Right cardiac atrium (tissue), 5 donors: Measurements from ENCODE around the gene RPN1. TPM values are rescaled to one million over a fixed set of nuclear protein-coding genes. Genes with fewer than 3 reads are reported as not detected.
A peak's percentile ranks its signal among the peaks of the same experiment; 100 is the strongest.

Source experiments
- ATAC-seq, 2 donors: fragments of 200-7000 bp; cut with Tn5 transposase; one replicate each; pipeline versions ENCODE4 v1.8.0 to v1.9.1; 2020; ENCODE audit warnings: moderate library complexity in 2 of 2, mild to moderate bottlenecking in 1 of 2
- DNase-seq, 3 donors: peaks; one replicate each; pipeline ENCODE4 v3.0.0-alpha.2; 2020
- H3K27ac ChIP-seq: one replicate; pipeline ENCODE4 v1.5.1; 2013; ENCODE audit warnings: mild to moderate bottlenecking, low read length, control low read depth, moderate library complexity
- H3K27me3 ChIP-seq: one replicate; pipeline ENCODE4 v1.6.1; 2013; ENCODE audit not compliant: control insufficient read depth, insufficient read depth
- H3K4me1 ChIP-seq: one replicate; pipeline ENCODE4 v1.6.1; 2013; ENCODE audit warnings: low read length; ENCODE audit not compliant: control insufficient read depth, insufficient read depth
- H3K4me3 ChIP-seq: one replicate; pipeline ENCODE4 v1.5.1; 2013; ENCODE audit warnings: low read length, control low read depth
- H3K9me3 ChIP-seq: one replicate; pipeline ENCODE4 v1.6.1; 2013; ENCODE audit warnings: low read length; ENCODE audit not compliant: control insufficient read depth
- WGBS: extraction: QIAGEN DNeasy Blood & Tissue Kit; methylation state at CpG from one replicate; pipeline ENCODE4 v1.1.7; 2013; 5-methylcytosine and 5-hydroxymethylcytosine counted together
- intact Hi-C, 4 donors: fragments of 100-400 bp; cut with DNase I; formaldehyde crosslinking; loops; one replicate each; pipeline versions ENCODE4 v1.11.0 to v1.14.0; 2022 to 2023
- polyA plus RNA-seq: library from polyadenylated mRNA; stranded (reverse); fragments of 200-250 nt; gene quantifications from one replicate; pipeline ENCODE4 v1.2.3, GENCODE V29; 2013
- total RNA-seq, 4 donors: library from RNA; stranded (reverse); fragmentation: NEBNext Ultra II Directional; extraction: Animal tissue kit (Norgen Biotek cat#: 25700); gene quantifications; one replicate each; pipeline ENCODE4 v1.2.1, GENCODE V29; 2021
- donor health status: healthy with polysubstance abuse.
- donor health status: DM: no; HTN: yes; CAD: no.
- donor health status: DM: no; HTN: no; CAD: no.
- donor health status: DM: no; HTN: yes; CAD: no; lungs with severe emphysema.
- donor health status: DM: yes; HTN: yes; CAD: no.

The RPN1 gene
- total and polyA plus RNA-seq, 5 donors: 85.1 to 164 (median 107) TPM

DNA sequence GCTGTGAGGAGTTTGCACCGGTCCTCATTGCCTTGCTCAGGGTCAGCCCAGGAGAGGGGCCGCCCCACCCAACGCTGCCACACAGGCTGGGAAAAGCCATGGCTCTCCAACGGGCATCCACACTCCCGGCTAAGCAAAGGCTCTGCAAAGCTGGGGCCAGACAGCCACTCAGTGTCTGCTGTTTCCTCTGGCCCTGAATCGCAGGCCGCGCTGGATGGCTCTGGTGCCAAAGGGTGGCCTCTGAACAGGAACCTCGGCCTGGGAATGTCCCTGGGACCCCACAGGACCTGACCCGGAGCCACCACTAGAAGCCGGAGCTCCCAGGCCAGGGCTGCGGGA lies 42.9 kb downstream of the RPN1 start:
- peak overlapping the region; percentile 1 for H3K27ac ChIP-seq
- intact Hi-C loops: loop anchor here in 2 of 4 donors (5.0 to 10.0 kb wide), 3 partner anchors 180 to 435 kb away; no protein-coding TSS in a partner anchor
- DNase-seq (peak in 2 of 3 donors; percentile 33 to 77), ATAC-seq (peak; percentile 44 to 45)
- no peaks in the 10 kb centered on the region for H3K4me1 ChIP-seq
- 40% methylated on average over 12 of the region's 12 CpGs for WGBS
- no peaks in the 10 kb centered on the region for H3K27me3 ChIP-seq
- H3K9me3 ChIP-seq: no peaks in the 10 kb centered on the region
- H3K4me3 ChIP-seq: peak overlapping the region; percentile 27

DNA sequence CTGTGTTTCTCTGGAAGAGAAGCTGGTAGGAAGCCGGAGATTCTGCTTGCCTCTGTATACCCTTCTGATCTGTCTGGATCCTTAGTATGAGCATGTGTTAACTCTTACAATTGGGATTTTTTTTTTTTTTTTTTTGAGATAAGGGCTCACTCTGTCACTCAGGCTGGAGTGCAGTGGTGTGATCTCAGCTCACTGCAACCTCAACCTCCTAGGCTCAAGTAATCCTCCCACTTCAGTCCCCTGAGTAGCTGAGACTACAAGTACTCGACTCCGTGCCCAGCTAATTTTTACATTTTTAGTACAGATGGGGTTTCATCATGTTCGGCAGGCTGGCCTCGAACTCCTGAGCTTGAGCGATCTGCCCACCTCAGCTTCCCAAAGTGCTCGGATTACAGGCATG lies 44.5 kb downstream of the RPN1 start:
- Histone ChIP-seq H3K4me1 (no peaks in the 10 kb centered on the region), H3K27ac (no peak overlapping the region), H3K27me3 (no peaks in the 10 kb centered on the region), H3K9me3 (no peaks in the 10 kb centered on the region), H3K4me3 (no peak overlapping the region)
- DNase-seq (no peak), ATAC-seq (no peak)
- 89% methylated on average over 7 of the region's 7 CpGs for WGBS
- intact Hi-C loops: loop anchor here in 2 of 4 donors (5.0 to 10.0 kb wide), 3 partner anchors 179 to 434 kb away; no protein-coding TSS in a partner anchor

DNA sequence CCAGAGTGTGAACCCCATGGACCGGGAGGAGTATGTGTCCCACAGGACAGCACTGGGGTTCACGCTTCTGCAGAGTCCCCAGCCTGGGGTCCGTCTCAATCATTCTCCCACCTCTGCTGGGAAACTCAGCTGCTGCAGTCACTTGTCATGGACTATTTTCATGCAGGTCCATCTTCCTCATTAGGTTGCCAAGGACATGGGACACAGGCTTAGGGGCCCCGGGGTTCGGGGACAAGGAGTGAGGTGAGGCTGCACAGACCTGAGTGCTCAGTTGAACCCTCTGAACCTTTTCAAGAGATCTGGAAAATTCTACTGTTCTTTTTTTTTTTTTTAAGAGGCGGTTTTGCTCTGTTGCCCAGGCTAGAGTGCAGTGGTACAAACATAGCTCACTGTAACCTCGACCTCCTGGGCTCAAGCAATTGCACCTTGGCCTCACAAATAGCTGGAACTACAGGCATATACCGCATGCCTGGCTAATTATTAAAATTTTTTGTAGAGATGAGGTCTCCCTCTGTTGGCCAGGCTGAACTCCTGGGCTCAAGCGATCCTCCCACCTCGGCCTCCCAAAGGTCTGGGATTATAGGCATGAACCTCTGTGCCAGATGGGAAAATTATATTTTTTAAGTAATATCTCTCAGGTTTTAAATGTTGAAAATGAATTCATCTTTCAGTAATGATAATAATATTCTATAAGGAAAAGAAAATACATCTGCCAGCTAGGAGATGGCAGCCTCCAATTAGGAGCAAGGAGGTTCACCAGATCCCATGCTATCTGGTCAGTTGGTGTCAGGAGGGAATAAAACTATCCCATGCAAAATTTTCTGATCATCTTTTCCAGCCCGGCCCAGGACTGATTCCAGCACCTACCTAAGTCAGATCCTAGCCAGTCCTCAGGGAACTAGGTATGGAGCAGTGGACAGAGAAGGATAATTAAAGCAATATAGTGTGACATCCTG lies 45.2 kb downstream of the RPN1 start:
- no peak overlapping the region for H3K27ac ChIP-seq
- intact Hi-C loops: loop anchor here in 2 of 4 donors (5.0 to 10.0 kb wide), 3 partner anchors 178 to 433 kb away; no protein-coding TSS in a partner anchor

DNA sequence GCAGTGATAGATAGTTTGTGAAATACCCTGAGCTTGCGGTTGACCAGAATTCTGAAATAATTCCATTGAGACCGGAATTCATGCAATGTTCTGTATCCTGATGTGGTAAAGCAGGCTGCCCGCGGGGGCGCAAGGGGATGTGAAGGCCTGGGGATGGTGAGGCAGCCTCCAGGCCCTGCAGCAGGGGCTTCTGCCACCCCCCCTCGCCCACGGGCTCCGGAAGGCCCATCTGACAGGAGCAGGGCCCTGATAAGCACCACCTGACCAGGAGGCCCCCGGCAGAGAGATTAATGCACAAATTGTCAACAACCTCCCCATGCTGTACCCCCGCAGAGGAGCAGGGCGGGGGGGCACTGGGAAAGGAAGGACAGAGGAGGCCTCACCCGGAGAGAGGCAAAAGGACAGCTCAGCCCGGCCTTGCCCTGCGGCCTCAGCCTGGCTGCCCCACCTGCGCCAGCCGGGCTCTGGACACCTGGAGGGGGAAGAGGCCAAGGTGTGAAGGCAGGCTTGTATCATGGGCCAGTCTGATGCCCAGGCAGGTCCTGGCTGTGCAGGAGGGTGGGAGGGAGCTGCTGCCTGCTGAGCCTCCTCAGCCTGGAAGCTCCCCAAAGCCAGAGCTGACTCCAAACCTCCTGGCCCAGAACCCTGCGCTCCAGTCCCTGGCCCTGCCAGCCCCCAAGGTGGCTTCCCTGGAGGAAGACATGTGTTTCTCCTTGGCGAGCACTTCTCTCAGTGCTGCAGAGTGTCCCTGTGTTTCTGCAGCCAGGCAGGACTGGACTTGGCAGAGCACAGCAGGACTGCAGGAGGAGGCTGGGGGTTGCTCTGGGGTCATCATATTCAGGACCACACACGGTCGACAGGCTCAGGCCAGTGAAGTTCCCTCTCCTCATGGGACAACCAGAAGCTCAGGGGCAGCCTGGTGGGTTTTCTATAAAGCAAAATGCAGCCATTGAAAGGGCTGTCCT lies 46.5 kb downstream of the RPN1 start:
- no peaks in the 10 kb centered on the region for H3K27me3 ChIP-seq
- no peaks in the 10 kb centered on the region for H3K4me1 ChIP-seq
- no peak for DNase-seq
- no peak overlapping the region for H3K27ac ChIP-seq
- intact Hi-C loops: loop anchor here in 1 of 4 donors (10.0 kb wide), 1 partner anchor 179 kb away; no protein-coding TSS in a partner anchor
- no peaks in the 10 kb centered on the region for H3K9me3 ChIP-seq
- ATAC-seq: no peak
- 75% methylated on average over 20 of the region's 20 CpGs for WGBS
- H3K4me3 ChIP-seq: no peak overlapping the region

More for the DNA sequence above, 45.2 kb downstream of the RPN1 start:
- Histone ChIP-seq H3K4me3 (no peak overlapping the region), H3K9me3 (no peaks in the 10 kb centered on the region), H3K27me3 (no peaks in the 10 kb centered on the region), H3K4me1 (no peaks in the 10 kb centered on the region)
- WGBS: 82% methylated on average over 11 of the region's 11 CpGs
- DNase-seq: no peak
- ATAC-seq: no peak

DNA sequence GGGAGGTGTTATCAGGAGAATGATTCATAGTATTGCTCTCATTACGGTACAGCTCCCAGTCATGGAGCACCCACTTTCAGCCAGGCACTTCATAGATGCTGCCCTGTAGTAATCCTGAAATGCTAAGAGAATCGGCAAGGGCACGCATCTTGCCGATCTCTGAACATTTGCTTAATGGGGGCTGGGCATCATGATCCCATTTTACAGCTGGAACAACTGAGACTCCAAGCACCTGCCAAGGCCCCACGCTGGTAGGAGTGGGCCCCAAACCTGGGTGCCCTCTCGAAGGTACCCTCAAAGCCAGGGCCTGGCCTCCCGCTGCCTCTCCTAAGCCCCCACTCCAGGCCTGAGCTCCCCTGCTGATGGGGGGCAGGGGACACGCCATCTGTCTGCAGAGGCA lies 47.3 kb downstream of the RPN1 start:
- ATAC-seq (no peak), DNase-seq (no peak)
- Histone ChIP-seq H3K9me3 (no peaks in the 10 kb centered on the region), H3K4me3 (no peak overlapping the region), H3K27ac (no peak overlapping the region), H3K4me1 (no peaks in the 10 kb centered on the region), H3K27me3 (no peaks in the 10 kb centered on the region)
- intact Hi-C loops: loop anchor here in 1 of 4 donors (10.0 kb wide), 1 partner anchor 179 kb away; no protein-coding TSS in a partner anchor
- 94% methylated on average over 8 of the region's 8 CpGs for WGBS

DNA sequence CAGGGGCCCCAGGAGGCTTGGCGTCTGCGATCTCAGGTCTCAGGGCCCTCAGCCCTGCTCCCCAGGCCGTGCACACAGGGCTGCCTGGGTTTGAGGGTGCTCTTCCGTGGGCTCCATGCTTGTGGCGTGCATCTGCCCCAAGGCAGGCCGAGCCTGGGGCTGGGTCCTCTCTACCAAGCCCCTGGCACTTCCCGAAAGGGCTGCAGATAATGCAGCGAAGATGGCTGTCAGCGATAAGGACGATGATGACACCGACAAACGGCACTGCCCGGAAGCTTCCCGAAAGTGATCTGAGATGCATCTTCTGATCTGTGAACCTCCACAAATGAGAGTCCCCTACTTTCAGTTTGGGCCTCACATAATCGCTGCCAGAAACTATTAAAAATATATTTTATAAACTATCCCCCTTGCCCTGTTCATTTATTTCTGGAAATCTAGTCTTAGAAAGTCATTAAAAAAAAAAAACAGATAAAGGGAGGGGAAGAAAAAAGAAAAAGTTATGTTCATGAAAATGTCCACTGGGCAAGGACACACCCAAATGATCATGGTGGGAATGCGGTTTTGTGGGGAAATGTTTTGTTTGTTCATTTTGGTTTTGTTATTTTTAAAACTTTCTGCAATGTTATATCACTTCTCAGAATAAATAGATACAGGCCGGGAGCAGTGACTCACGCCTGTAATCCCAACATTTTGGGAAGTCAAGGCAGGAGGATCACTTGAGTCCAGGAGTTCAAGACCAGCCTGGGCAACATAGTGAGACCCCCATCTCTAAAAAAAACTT lies 51.5 kb downstream of the RPN1 start:
- Histone ChIP-seq H3K27me3 (no peaks in the 10 kb centered on the region), H3K9me3 (no peaks in the 10 kb centered on the region), H3K27ac (no peak overlapping the region), H3K4me1 (no peaks in the 10 kb centered on the region), H3K4me3 (no peak overlapping the region)
- intact Hi-C loops: no loop called here
- no peak for DNase-seq
- no peak for ATAC-seq
- 81% methylated on average over 18 of the region's 18 CpGs for WGBS

DNA sequence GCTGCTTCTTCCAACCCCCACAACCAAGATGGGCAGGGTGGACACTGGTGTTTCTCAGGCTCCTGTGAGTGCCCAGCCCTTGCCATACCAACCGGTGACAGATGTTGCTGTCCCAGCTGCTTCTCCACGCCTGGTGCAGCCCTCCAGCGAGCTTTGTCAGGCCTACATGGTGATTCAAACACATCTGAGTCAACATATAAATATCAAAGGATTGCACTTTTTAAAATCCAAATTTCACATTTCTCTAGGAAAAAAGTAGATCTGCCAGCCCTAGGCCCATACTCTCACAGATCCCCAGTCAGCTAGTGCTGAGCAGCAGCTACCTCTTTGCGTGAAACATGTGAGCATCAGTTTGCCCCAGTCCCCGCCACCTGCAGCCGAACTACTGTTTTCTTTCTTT lies 52.7 kb downstream of the RPN1 start:
- 78% methylated on average over 6 of the region's 6 CpGs for WGBS
- no peaks in the 10 kb centered on the region for H3K27me3 ChIP-seq
- no peak overlapping the region for H3K4me3 ChIP-seq
- H3K27ac ChIP-seq: no peak overlapping the region
- H3K4me1 ChIP-seq: no peaks in the 10 kb centered on the region
- no peak for ATAC-seq
- intact Hi-C loops: no loop called here
- no peaks in the 10 kb centered on the region for H3K9me3 ChIP-seq
- no peak for DNase-seq

DNA sequence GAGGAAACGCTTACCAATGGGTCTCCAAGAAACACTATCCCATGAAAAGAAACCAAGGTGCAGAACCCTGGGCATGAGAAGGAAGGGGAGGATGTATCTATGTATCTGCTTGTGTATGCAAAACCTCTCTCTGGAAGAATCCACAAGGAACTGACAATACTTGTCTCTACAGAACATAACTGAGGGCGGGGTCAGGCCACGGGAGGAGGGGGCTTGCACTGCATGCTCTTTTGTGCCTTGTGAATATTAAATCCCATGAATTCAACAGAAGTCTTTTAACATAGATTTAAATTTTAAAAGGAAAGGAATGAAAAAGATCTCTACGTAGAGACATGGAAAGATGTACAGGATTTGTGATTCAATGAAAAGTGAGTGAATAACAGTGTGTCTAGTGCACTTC lies 57.8 kb downstream of the RPN1 start:
- Histone ChIP-seq H3K4me1 (no peaks in the 10 kb centered on the region), H3K9me3 (no peaks in the 10 kb centered on the region), H3K27ac (no peak overlapping the region), H3K27me3 (no peaks in the 10 kb centered on the region), H3K4me3 (no peak overlapping the region)
- ATAC-seq: no peak
- intact Hi-C loops: no loop called here
- 87% methylated on average over 4 of the region's 4 CpGs for WGBS
- DNase-seq: no peak

DNA sequence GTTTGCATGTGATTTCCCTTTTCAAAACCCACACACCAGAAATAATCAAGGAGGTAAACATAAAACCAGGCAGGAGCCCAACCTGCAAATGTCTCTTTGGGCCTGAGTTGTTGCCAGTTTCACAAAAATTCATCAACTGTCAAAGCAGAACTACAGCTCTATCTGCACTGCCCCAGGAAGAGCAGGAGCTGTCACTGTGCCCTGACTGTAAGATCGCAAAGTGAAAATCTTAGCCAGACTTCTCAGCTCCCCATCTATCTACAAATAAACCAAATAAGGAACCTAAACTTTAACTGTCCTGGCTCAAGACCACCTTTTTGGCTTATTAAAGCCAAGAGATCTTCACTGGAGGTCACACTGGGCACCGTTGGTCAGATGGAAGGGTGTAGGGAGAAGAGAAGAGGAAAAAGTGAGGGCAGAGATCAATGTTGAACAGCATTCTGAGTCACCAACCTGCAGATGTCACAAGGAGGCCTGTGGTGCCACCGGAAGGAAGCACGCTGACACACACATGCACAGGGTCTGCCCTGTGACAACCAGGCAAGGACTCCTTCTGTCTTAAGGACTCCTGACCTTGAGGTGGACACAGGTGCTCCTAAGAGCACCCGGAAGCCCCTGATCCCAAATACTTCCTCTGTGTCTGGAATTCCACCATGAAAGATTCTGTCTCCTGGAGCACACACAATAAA lies 58.7 kb downstream of the RPN1 start:
- H3K9me3 ChIP-seq: no peaks in the 10 kb centered on the region
- DNase-seq (no peak), ATAC-seq (no peak)
- H3K4me1 ChIP-seq: no peaks in the 10 kb centered on the region
- H3K4me3 ChIP-seq: no peak overlapping the region
- 58% methylated on average over 5 of the region's 5 CpGs for WGBS
- intact Hi-C loops: no loop called here
- H3K27ac ChIP-seq: no peak overlapping the region
- no peaks in the 10 kb centered on the region for H3K27me3 ChIP-seq

DNA sequence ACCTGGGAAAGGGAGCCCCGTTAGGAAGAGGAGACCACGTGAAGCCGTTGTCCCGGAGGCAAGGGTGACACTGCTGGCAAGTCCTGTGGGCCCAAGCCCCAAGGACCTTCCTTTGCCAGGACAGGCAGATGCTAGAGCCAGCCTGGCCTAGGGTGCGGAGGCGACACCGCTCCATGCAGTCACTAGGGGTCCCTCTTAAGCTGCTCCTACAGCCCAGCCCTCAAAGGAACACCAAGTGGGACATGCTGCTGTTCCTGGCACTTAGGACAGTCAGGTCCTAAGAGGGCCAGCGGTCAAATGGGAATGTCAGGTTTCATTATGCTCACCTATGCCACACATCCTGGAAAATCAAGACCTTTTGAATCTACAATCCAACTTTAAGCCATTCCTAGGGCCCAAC lies 59.7 kb downstream of the RPN1 start:
- intact Hi-C loops: no loop called here
- DNase-seq (no peak), ATAC-seq (peak in 1 of 2 donors; percentile 36)
- H3K9me3 ChIP-seq: no peaks in the 10 kb centered on the region
- 68% methylated on average over 8 of the region's 8 CpGs for WGBS
- no peaks in the 10 kb centered on the region for H3K4me1 ChIP-seq
- H3K4me3 ChIP-seq: no peak overlapping the region
- H3K27ac ChIP-seq: no peak overlapping the region
- no peaks in the 10 kb centered on the region for H3K27me3 ChIP-seq
